Activated gamma-delta T cell treated with anti-CD3 and anti-CD28 coated beads, Interleukin-2, amount 50 U/mL, for 16 hours (primary cell): Measurements from ENCODE around the gene LRRC10.
A peak's percentile ranks its signal among the peaks of the same experiment; 100 is the strongest.

Experiments used
- DNase-seq: peaks from one replicate; pipeline ENCODE4 v3.0.0-alpha.2; 2020; ENCODE audit warnings: low read depth

The LRRC10 gene, protein sequence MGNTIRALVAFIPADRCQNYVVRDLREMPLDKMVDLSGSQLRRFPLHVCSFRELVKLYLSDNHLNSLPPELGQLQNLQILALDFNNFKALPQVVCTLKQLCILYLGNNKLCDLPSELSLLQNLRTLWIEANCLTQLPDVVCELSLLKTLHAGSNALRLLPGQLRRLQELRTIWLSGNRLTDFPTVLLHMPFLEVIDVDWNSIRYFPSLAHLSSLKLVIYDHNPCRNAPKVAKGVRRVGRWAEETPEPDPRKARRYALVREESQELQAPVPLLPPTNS

DNA sequence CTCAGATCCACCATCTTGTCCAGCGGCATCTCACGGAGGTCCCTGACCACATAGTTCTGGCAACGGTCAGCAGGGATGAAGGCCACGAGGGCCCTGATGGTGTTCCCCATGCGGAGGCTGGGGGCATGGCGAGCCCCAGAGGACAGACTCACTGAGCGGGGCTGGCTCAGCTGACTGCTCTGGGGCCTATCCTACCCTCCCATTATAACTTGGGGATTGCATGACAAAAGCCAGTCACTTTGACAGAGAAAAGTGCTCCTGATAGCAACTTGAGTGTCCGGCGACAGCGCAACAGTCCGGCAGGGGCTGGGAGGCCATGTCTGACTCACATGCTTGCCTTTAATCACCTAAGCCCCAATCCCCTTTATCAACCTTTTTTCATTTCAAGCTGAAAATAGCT, at the start of gene LRRC10:
LRRC10 (minus strand) TSS at position 179 of the 400 bp plus-strand sequence; CDS start at position 110, 69 bp downstream.
- DNase-seq: no peak

DNA sequence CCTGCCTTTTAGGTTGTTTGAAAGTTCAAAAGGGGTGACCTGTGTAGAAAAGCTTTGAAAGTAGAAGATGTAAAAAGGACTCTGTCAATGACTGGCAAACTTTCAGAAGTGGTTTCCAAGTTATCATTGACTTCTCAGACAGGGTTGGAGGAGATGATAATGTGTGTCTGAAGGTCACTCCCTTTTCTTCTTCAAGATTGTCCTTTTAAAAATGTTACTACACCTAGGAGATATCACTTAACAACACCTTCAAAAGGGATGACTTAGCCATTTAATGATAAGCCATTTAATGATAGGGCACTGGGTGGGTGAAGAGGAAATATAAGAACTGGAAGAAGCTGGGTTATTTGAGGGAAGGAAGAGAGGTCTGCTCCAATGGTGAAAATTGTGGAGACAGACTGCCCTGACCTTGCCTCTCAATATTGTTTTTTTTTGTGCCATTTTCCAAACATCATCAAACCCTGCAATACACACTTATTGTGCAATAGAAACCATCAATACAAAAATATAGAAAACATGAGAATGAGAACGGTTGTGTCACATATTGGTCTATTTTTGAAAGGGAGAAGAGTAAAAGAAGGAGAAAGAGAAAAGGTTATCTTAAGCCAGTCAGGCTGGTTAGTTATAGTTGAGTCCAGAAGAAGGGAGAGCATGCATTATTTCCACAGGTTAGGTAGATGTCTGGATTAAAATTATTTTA, 49.6 kb upstream of the LRRC10 start:
- no peak for DNase-seq

DNA sequence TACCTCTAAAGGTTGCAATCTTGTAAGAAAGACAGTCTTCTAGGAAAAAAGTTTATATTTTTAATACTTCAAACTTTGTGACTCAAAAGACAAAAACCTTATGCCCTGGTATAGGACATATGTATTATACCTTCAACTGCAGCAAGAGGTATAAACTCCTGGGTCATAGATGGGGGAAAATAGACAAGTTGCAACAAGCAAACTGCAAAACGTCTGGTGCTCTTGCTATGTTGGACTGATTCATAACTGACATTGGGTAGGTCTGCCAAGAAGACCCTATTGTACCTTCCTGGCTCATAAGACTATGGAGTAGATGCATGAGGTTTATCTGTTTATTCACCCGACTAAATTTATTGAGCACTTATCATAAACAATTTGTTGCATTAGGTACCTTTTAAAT, 47.5 kb upstream of the LRRC10 start:
- DNase-seq: no peak

DNA sequence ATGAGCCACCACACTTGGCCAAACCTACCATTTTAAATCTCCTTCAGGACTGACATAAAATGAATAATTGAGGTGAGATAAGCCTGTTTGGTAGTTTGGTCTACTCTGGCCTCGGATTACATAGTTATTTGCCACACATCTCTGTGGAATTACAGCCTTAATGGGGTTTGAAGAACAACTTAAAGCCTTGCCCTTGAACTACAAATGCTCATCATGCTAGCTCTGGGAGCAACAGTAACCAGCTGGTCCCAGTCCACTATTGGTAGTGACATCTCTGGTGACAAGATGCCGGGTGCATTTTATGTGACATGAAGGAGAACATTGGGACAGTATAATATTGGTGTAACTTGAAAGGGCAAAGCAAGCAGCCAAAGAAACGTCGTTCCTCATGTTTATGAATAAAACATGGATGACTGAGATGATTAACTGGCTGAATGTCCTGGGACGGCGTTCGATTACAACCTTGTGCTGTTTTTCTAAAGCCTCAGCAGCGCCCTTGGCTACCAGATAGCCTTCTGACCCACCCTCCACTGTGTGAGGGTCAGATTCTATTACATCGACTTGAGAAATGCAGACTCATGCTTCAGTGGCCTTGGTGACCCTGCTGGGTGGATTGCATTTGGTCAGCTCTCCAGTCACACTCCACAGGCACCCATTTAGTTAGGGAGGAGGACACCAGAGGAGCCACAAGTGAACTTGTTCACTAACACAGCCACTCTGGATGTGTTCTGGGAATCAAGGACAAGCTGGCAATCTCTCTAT, 46.9 kb upstream of the LRRC10 start:
- DNase-seq: no peak

DNA sequence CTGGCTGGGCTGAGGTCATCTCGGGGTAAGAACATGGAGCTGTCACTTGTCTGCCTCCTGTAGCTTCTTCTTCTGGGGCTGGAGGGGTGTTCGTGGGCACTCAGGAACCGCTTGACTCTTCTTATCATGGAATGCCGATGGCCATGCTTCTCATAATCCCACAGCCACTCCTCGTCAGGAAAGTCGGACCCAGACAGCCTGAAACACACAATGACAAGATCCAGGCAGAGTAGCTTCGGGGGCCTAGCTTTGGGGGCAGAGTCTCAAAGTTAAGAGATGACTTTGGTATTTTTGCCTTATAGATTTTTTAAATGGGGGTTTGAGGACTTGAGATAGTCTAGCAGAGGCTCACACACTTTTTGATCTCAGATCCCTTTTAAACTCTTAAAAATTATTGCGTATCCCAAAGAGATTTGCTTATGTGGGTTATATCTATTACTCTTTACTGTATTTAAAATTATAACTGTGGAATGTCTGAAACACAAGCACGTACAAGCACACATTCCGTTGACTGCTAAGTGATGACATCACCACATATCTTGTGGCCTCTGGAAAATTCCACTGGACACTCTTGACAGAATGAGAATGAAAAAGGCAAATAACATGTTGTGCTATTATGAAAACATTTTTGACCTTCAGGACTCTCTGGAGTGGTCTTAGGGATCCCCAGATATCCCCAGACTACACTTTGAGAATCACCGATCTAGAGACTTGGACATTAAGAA, 45.1 kb upstream of the LRRC10 start:
- no peak for DNase-seq

DNA sequence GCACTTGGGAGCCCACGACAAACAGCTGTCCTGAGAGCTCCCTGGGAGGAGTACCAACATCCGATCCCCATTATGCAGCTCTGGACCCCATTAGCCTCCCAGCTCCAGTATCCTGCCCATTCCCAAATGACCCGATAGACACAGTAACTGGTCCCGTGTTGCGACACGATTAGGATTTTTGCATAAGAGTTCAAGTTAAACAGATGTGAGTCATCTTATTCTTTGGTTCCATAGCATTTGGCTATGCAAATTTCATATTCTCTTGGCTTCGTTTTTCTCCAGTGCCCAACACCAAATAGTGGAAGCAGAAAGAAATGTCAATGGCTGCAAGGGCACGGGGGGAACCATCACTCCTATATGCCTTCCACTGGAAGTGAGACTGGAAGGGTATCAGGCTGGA, 43.0 kb upstream of the LRRC10 start:
- DNase-seq: no peak

DNA sequence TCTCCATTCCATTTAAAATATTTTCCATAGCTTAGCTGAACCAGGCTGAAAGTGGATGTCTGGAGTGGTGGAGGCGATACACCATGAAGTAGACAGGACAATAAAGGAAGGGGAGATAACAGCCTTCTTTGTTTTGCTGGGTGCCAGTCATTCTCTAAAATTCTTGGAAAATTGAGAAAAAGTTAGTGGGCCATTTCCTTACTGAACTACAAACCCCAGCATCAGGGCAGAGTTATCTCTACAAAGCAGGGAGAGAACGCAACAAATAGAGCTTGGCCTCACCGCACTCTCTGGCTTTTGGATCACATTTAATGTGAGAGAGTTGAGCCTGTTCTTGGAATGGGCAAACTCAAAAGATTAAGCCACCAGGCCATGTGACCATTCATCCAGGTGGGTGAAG, 41.2 kb upstream of the LRRC10 start:
- no peak for DNase-seq

DNA sequence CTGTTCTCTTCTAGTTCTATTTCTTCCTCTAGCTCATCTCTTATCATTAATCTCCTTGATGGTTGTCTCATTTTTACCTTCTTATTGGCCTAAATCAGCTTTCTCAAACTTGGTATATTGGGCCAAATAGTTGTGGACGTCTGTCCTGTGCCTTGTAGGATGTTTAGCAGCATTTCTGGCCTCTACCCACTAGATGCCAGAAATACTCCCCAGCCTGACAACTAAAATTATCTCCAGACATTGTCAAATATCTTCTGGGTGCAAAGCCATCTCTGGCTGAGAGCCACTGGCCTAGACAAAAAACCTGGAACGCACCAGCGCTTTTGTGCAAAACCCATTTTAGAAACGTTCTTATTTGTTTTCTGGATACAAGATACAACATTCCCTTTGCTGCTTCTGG, 38.8 kb upstream of the LRRC10 start:
- DNase-seq: no peak

DNA sequence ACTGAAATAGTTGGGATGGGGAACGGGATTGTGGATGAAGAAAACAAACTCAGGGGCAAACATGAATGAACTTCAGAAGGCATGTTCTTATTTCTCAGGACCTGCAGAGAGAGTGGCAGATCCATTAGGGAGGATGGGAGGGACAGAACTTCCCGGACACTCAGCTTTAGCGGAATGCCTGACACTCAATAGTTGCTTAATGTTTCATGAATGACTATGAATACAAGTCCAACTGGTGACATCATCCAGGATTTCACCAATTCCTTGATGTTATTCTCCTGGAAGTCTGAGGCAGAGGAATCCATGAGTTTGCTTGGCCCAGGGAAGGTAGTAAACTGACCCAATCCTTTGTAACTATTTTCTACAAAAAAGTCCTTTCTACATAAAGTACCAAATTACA, 37.8 kb upstream of the LRRC10 start:
- no peak for DNase-seq

DNA sequence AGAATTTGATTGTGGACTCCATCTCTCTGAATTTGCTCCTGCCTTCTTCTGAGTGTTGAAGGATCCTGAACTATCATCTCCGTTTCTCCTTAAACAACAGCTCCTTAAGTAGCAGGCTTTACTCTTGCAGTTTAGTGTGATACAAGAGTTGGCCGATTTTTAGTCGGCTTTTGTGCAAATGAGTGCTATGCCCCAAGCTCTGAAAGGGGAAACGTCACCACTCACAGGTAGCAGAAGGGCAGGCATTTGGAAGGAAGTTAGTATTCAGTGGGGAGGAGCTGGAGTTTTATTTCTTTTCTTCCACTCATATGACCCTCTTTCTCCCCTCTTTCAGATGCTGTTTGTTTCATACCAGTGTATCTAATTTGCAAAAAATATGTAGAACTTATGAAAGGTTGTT, 36.5 kb upstream of the LRRC10 start:
- no peak for DNase-seq

DNA sequence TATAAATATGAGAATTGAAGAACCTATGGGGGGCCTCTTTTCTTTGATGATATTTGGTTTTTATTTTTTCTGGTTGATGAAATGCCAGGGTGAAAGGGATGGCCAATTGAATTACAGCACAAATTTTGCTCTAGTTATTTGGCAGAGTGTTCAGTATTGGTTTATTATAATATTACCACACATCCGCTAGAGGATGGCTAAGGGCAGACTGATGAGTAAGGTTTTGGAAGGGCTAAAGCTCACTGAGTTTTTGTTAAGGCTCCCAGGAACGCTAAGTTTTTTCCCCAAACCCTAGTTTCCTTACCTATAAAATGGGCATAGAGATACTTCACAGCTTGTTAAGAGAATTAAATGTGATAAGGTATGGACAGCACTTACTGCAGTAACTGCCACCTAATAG, 34.3 kb upstream of the LRRC10 start:
- no peak for DNase-seq

DNA sequence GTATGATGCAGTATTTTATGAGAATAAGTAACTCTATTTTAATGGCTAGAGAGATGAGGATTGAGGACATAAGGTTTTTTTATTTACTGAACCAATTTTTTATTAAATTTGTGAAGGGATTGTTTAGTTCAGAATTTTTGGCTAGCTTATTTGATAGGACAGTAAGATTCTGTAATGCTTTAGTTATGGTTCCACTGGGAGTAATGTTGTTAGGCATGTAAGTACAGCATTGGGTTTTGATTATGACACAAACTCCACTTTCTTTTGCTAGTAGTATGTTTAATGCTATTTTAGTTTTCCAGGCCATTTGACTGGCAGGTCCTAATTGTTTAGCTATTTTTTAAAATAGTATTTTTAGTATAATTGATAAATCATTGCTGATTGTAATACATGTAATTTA, 33.8 kb upstream of the LRRC10 start:
- no peak for DNase-seq

DNA sequence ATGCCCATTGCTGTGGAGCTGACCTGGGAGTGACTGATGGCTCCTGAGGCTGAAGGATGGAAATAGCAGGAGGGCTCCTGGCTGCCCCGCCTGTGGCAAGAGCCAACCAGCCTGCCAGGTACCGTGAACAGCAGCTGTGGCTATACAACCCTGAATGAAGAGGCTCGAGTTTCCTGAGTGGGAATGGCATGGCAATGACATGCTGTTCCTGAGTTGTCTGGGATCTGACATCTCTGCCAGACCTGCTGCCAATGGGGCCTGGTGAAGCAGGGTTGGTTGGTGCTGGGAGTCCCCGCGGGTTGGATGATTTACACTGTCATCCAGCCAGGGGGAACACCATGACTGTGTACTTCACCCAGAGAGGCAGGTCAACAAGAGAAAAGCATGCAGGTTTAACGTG, 31.8 kb upstream of the LRRC10 start:
- no peak for DNase-seq

DNA sequence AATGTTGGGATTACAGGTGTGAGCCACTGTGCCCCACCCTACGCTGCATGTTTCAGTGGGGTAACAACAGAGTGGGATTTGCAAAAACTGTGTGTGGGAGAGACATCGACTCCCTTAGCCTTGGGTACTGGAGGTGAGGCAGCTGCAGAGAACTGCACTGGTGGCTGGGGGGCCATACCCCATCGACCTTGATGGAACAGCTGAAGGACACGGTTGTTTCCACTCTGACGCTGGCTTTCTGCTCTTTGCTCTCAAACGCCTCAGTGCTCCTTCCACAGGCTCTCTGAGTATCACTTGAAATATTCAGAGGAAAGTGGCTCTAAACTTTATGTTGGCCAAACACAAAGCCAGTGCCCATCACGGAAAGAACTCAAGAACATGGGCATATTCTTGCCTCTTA, 30.8 kb upstream of the LRRC10 start:
- no peak for DNase-seq

DNA sequence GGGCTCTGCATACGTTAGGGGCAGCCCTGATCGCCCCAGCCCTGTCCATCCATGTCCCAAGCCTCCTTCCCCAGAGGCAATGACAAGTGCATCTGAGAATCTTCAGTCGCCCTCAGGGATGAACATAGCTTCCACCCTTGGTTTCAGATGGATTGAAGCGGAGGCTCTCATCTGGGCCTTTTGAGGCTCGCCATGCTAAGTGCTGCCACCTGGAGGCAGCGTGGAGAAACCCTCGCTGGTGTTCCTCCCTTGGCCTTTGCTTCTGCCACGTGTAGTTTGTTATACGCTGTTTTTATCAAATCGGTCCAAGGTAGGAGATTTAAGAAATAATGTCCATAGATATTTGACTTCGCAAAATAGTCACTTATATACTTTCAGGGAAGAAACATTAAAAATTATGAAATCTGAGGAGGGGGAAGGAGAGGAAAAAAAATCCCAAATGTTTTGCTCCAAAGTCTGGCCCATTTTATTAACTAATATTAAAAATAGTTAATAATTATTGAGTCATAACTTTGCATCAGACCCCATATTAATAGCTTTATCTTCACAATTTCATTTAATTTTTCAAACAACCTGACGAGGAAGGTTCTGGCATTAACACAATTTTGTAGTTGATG, 28.8 kb upstream of the LRRC10 start:
- DNase-seq: peak; percentile 22

DNA sequence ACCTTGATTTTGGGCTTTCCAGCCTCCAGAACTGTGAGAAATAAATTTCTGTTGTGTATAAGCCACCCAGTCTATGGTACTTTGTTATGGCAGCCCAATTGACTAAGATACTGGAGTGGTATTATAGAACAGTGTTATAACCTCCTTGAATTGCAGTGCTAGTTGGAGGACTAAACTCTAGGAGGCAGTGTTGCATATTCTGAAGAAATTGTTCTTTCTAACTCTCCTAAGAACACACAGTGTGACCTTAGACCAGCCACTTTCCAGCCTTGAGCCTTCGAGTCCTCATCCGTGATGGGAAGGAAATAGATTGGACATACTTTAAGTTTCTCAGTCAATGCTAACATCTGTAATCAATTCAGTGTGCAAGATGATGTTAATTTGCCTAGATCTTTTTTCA, 22.4 kb upstream of the LRRC10 start:
- no peak for DNase-seq

DNA sequence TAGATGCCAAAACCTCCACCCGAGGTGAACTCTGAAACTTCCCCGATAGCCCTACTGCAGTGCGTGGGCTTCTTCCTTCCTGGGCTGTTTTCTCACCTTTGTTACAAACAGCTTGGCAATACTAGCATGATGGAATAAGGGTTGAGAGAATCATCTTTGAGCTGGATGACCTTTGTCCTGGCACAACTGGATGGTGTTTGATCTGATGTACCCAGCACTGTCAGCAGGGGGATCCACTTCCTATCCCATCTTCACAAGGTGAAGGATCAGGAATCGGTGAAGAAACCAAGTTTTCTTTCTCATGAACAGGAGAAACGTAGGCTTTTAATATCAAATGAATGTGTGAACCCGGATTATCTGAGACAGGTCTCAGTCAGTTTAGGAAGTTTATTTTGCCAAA, 19.5 kb upstream of the LRRC10 start:
- DNase-seq: no peak

DNA sequence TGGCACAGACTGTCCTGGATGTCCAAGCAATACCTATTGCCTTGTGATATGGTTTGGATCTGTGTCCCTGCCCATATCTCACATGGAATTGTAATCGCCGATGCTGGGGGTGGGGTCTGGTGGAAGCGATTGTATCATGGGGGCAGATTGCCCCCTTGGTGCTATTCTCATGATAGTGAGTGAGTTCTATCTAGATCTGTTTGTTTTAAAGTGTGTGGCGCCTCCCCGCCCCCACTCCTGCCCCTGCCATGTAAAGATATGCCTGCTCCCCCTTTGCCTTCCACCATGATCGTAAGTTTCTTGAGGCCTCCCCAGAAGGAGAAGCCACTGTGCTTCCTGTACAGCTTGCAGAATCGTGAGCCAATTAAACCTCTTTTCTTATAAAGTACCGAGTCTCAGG, 16.8 kb upstream of the LRRC10 start:
- DNase-seq: no peak

DNA sequence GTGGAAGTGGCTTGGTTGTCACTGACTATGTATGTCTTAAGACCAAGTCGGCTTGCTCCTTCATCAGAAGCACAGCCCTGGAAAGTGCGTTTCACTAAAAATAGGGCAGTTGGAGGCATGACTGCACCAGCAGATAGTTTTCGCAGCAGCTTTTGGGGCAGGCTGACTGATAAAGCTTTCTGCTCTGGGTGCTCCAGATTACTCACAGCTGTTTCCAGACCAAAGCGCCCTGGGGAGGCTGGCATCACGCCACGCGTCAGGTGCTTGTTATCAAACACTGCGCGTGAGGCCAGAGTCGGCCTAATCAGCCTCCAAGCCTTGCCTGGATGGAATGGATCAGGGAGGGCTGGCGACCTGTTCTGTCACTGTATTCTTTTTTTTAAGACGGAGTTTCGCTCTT, 13.3 kb upstream of the LRRC10 start:
- no peak for DNase-seq

DNA sequence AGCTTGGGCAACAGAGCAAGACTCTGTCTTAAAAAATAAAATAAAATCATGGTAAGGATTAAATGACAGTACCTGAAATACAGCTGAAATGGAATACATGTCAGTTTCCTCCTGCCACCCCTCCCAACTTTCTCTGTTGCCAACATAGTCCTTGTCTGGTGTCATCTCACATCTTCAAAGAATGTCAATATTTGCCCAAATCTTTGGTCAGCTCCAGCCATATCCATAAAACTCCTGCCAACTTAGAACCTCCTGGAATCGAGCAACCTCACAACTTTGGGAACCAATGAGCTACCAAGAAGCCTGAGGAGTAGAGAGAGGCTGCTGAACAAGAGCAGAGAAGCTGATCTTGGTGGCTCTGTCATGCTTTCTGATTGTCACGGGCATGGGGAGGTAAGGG, 10.8 kb upstream of the LRRC10 start:
- DNase-seq: no peak

DNA sequence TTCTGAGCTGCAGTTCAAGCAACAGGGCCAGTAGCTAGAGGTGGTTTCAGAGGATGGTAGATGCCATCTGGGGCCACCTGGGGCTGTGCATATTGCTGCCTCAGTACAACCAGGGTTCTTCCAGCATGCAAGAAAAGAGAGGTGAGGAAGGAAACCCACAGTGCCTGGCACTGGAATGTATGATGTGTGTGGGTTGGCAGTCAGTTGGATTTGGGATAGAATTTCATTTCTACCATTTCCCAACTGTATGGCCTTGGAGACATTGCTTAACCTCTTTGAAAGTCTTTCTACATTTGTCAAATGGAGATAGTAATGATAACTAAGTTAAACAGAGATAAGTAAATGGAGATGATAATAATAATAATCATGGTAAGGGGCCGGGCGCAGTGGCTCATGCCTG, 10.2 kb upstream of the LRRC10 start:
- DNase-seq: no peak

DNA sequence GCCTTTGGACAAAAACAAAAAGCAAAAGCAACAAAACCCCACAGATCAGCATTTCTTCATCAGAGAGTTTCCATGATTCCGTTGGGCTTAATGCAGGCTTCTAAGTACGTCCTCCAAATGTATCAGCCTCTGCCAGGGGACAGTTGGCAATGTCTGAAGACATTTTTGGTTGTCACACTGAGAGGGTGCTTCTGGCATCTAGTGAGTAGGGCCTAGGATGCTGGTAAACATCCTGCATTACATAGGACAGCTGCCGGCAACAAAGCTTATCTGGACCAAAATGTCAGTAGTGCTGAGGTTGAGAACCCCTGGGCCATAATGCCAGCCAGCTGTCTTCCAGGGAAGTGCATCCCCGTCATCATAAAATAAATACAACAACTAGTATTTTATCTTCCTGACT, 9.4 kb upstream of the LRRC10 start:
- no peak for DNase-seq
